PC-3 (cell line): Measurements from ENCODE around the gene CASTOR1. TPM values are rescaled to one million over a fixed set of nuclear protein-coding genes. Genes with fewer than 3 reads are reported as not detected.

Experiments used
- ATAC-seq: fragments of 200-7000 bp; cut with Tn5 transposase; 2 replicates; pipeline ENCODE4 v1.9.1; 2020; ENCODE audit warnings: mild to moderate bottlenecking, moderate library complexity
- BruUV-seq: library from RNA; stranded (reverse); fragments of 400-500 nt; replicated peaks from 2 replicates; lab custom pipeline; 2021; lab: Mats Ljungman, UMichigan
- CTCF ChIA-PET: fragments of 300-600 bp; sonication (Branson Sonifier 250); formaldehyde crosslinking; loops from one replicate; lab custom pipeline; 2022; ENCODE audit warnings: antibody characterized with exemption; lab: Charles Lee
- POLR2A ChIA-PET: fragments of 300-600 bp; sonication (Branson Sonifier 250); formaldehyde crosslinking; loops from one replicate; lab custom pipeline; 2022; ENCODE audit warnings: antibody characterized with exemption; ENCODE audit not compliant: unreplicated experiment; lab: Charles Lee
- DNase-seq: peaks from one replicate; pipeline ENCODE4 v3.0.0-alpha.2; 2015
- H2AFZ ChIP-seq: fragments of 300-600 bp; sonication (generic); 2 replicates; pipeline ENCODE4 v1.6.0; 2016; ENCODE audit warnings: antibody characterized with exemption, low read length
- H3F3A ChIP-seq: fragments of 300-600 bp; sonication (generic); one replicate; pipeline ENCODE4 v1.6.0; 2017; ENCODE audit warnings: antibody characterized with exemption, low read length, control low read depth, mild to moderate bottlenecking; ENCODE audit not compliant: unreplicated experiment
- H3K27ac ChIP-seq: fragments of 300-600 bp; sonication (generic); 2 replicates; pipeline ENCODE4 v1.5.1; 2016; ENCODE audit warnings: mild to moderate bottlenecking, low read length
- H3K27me3 ChIP-seq: fragments of 300-600 bp; sonication (generic); 2 replicates; pipeline ENCODE4 v1.6.1; 2016; ENCODE audit warnings: low read length, mixed read lengths
- H3K36me3 ChIP-seq: fragments of 300-600 bp; sonication (generic); 2 replicates; pipeline ENCODE4 v1.6.1; 2016; ENCODE audit warnings: low read depth, mixed run types, low read length, mixed read lengths
- H3K4me1 ChIP-seq: fragments of 300-600 bp; sonication (generic); 2 replicates; pipeline ENCODE4 v1.5.1; 2016; ENCODE audit warnings: low read length; ENCODE audit not compliant: insufficient read depth
- H3K4me2 ChIP-seq: fragments of 300-600 bp; sonication (generic); 2 replicates; pipeline ENCODE4 v1.6.0; 2016; ENCODE audit warnings: low read length
- H3K4me3 ChIP-seq: fragments of 300-600 bp; sonication (generic); 2 replicates; pipeline ENCODE4 v1.5.1; 2016; ENCODE audit warnings: mild to moderate bottlenecking, low read length, mixed read lengths
- H3K79me2 ChIP-seq: fragments of 300-600 bp; sonication (generic); 2 replicates; pipeline ENCODE4 v1.6.1; 2017; ENCODE audit warnings: low read length, mixed read lengths
- H3K9ac ChIP-seq: fragments of 300-600 bp; sonication (generic); 2 replicates; pipeline ENCODE4 v1.6.0; 2016; ENCODE audit warnings: mild to moderate bottlenecking, low read length
- H3K9me2 ChIP-seq: fragments of 300-600 bp; sonication (generic); replicated peaks from 2 replicates; pipeline ENCODE4 v1.6.1; 2016; ENCODE audit warnings: mixed run types, low read length, mixed read lengths
- H3K9me3 ChIP-seq: fragments of 300-600 bp; sonication (generic); 2 replicates; pipeline ENCODE4 v1.6.1; 2016; ENCODE audit warnings: low read length, mixed read lengths
- H4K20me1 ChIP-seq: fragments of 300-600 bp; sonication (generic); 2 replicates; pipeline ENCODE4 v1.6.1; 2016; ENCODE audit warnings: low read length, mixed read lengths
- EZH2 ChIP-seq: fragments of 300-600 bp; sonication (generic); IDR thresholded peaks from one replicate; pipeline ENCODE4 v1.6.1; 2017; ENCODE audit warnings: antibody characterized with exemption, mild to moderate bottlenecking, low read length; ENCODE audit not compliant: unreplicated experiment
- EZH2phosphoT487 ChIP-seq: fragments of 300-600 bp; sonication (generic); IDR thresholded peaks from 2 replicates; pipeline ENCODE4 v1.6.1; 2018; ENCODE audit warnings: mild to moderate bottlenecking, antibody characterized with exemption, low read length, borderline replicate concordance
- intact Hi-C: fragments of 100-400 bp; cut with micrococcal nuclease; formaldehyde crosslinking; loops from 2 replicates; pipeline ENCODE4 v1.9.0; 2023
- total RNA-seq: library from RNA; depleted of rRNA; stranded (reverse); fragments of >200 nt; gene quantifications from 2 replicates; pipeline ENCODE4 v1.2.3, GENCODE V29; 2014
- TF ChIP-seq, protein P1 (sequence below): fragments of 300-600 bp; sonication (generic); conservative IDR thresholded peaks from 2 replicates; pipeline ENCODE4 v1.5.1; 2017; ENCODE audit warnings: antibody characterized with exemption, low read depth, mild to moderate bottlenecking, low read length

CASTOR1 gene
- total RNA-seq, 1 experiment from 2014 or later, result 4.2 TPM

GRCh38 chr22:30334646-30335045, 45.3 kb upstream of the CASTOR1 start:
- POLR2A ChIA-PET, result no interaction called here
- no peak overlapping the region for H3K4me2 ChIP-seq
- no peak overlapping the region for H3K9ac ChIP-seq
- no peak overlapping the region for H3K27ac ChIP-seq
- no peaks in the 10 kb centered on the region for H3F3A ChIP-seq
- H3K9me3 ChIP-seq, result no peaks in the 10 kb centered on the region
- ATAC-seq, result no peak
- H3K9me2 ChIP-seq, result no peaks in the 10 kb centered on the region
- H2AFZ ChIP-seq, result no peak overlapping the region
- H3K4me1 ChIP-seq, result no peaks in the 10 kb centered on the region
- no peaks in the 10 kb centered on the region for H3K27me3 ChIP-seq
- TF ChIP-seq EZH2phosphoT487, result no peak
- TF ChIP-seq, protein P1, sequence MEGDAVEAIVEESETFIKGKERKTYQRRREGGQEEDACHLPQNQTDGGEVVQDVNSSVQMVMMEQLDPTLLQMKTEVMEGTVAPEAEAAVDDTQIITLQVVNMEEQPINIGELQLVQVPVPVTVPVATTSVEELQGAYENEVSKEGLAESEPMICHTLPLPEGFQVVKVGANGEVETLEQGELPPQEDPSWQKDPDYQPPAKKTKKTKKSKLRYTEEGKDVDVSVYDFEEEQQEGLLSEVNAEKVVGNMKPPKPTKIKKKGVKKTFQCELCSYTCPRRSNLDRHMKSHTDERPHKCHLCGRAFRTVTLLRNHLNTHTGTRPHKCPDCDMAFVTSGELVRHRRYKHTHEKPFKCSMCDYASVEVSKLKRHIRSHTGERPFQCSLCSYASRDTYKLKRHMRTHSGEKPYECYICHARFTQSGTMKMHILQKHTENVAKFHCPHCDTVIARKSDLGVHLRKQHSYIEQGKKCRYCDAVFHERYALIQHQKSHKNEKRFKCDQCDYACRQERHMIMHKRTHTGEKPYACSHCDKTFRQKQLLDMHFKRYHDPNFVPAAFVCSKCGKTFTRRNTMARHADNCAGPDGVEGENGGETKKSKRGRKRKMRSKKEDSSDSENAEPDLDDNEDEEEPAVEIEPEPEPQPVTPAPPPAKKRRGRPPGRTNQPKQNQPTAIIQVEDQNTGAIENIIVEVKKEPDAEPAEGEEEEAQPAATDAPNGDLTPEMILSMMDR, result no peak
- TF ChIP-seq EZH2, result no peak
- no TSS peak for BruUV-seq
- H4K20me1 ChIP-seq, result no peaks in the 10 kb centered on the region
- intact Hi-C loops, result no loop called here
- CTCF ChIA-PET, result no interaction called here
- H3K79me2 ChIP-seq, result no peaks in the 10 kb centered on the region
- DNase-seq, result no peak
- H3K36me3 ChIP-seq, result peaks cover 66% of the 10 kb centered on the region
- no peak overlapping the region for H3K4me3 ChIP-seq

DNA sequence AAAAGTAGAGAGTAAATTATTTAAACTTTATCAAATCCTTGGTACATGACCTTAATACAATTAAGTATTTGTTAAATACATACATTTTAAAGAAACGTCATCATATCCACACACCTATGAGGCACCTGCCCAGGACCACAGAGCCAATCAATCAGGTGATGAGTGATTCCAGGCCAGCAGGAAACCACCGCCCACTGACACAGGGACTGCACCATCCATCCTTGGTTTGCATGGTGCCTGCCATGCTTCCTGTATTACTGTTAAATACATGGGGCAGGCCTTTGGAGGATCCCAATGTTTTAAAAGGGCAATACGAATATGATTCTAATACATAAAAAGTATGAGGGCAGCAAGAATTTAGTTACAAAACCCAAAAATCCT, 44.4 kb upstream of the CASTOR1 start:
- intact Hi-C loops, result no loop called here

GRCh38 chr22:30332994-30333706, 43.8 kb upstream of the CASTOR1 start:
- H3K27me3 ChIP-seq, result no peaks in the 10 kb centered on the region
- ATAC-seq, result no peak
- TF ChIP-seq EZH2 (no peak), EZH2phosphoT487 (no peak)
- TF ChIP-seq, protein P1, result no peak
- H3K9ac ChIP-seq, result no peak overlapping the region
- H3K36me3 ChIP-seq, result peaks cover 54% of the 10 kb centered on the region
- BruUV-seq, result no TSS peak
- no peaks in the 10 kb centered on the region for H3K9me3 ChIP-seq
- intact Hi-C loops, result no loop called here
- no peaks in the 10 kb centered on the region for H4K20me1 ChIP-seq
- H3K4me3 ChIP-seq, result no peak overlapping the region
- DNase-seq, result no peak
- no peak overlapping the region for H3K27ac ChIP-seq
- POLR2A ChIA-PET, result no interaction called here
- no peak overlapping the region for H2AFZ ChIP-seq
- H3K9me2 ChIP-seq, result no peaks in the 10 kb centered on the region
- no peaks in the 10 kb centered on the region for H3K79me2 ChIP-seq
- no peaks in the 10 kb centered on the region for H3F3A ChIP-seq
- H3K4me1 ChIP-seq, result 0 out of 2 replicates have a peak, but pooled peaks cover under 1% of the 10 kb centered on the region
- H3K4me2 ChIP-seq, result no peak overlapping the region
- CTCF ChIA-PET, result interaction anchor here (1.2 kb wide), 1 partner anchor 45 kb away, joined by 3 read pairs; no protein-coding TSS in a partner anchor

More for the DNA sequence above, 44.4 kb upstream of the CASTOR1 start:
- Histone ChIP-seq H3K27ac (no peak overlapping the region), H2AFZ (no peak overlapping the region), H3K9ac (no peak overlapping the region), H3K9me2 (no peaks in the 10 kb centered on the region), H3K9me3 (no peaks in the 10 kb centered on the region), H3K4me3 (no peak overlapping the region), H4K20me1 (no peaks in the 10 kb centered on the region), H3K36me3 (peaks cover 58% of the 10 kb centered on the region), H3F3A (no peaks in the 10 kb centered on the region), H3K27me3 (no peaks in the 10 kb centered on the region), H3K79me2 (no peaks in the 10 kb centered on the region), H3K4me1 (no peaks in the 10 kb centered on the region), H3K4me2 (no peak overlapping the region)
- POLR2A ChIA-PET, result no interaction called here
- TF ChIP-seq EZH2, result no peak
- TF ChIP-seq EZH2phosphoT487, result no peak
- no peak for ATAC-seq
- no TSS peak for BruUV-seq
- no peak for DNase-seq
- CTCF ChIA-PET, result no interaction called here
